WTC11 (cell line): ENCODE measurements around the gene PRRC2A. TPM values are rescaled to one million over a fixed set of nuclear protein-coding genes. Genes with fewer than 3 reads are reported as not detected.

Experiments used
- ATAC-seq: fragments of 200-7000 bp; cut with Tn5 transposase; 2 replicates; pipeline ENCODE4 v1.10.0; 2021; ENCODE audit warnings: mild to moderate bottlenecking, moderate library complexity
- CTCF ChIA-PET: fragments of 300-600 bp; sonication (Branson Sonifier 250); formaldehyde crosslinking; loops from one replicate; lab custom pipeline; 2021; ENCODE audit warnings: antibody characterized with exemption; lab: Charles Lee
- POLR2A ChIA-PET: fragments of 350-600 bp; sonication (Branson Sonifier 250); formaldehyde crosslinking; loops from one replicate; lab custom pipeline; 2021; ENCODE audit warnings: antibody characterized with exemption; lab: Charles Lee
- DNase-seq: peaks from one replicate; pipeline ENCODE4 v3.0.0; 2021; ENCODE audit warnings: low spot score
- H3K27ac Mint-ChIP-seq: 2 replicates; pipeline ENCODE4 v1.8.0; 2021; ENCODE audit warnings: mixed read lengths
- H3K27me3 Mint-ChIP-seq: 2 replicates; pipeline ENCODE4 v1.8.0; 2021; ENCODE audit warnings: low read depth, mild to moderate bottlenecking, moderate library complexity, mixed read lengths
- H3K36me3 Mint-ChIP-seq: 2 replicates; pipeline ENCODE4 v1.8.0; 2021; ENCODE audit warnings: mixed read lengths
- H3K4me1 Mint-ChIP-seq: 2 replicates; pipeline ENCODE4 v1.8.0; 2022; ENCODE audit warnings: mixed read lengths
- H3K4me3 Mint-ChIP-seq: 2 replicates; pipeline ENCODE4 v1.8.0; 2021; ENCODE audit warnings: mild to moderate bottlenecking, moderate library complexity, mixed read lengths
- H3K9me3 Mint-ChIP-seq: 2 replicates; pipeline ENCODE4 v1.8.0; 2021; ENCODE audit warnings: mixed read lengths
- CREB1 ChIP-seq: sonication (generic); formaldehyde crosslinking; IDR thresholded peaks from 2 replicates; pipeline ENCODE4 v1.8.0; 2023; ENCODE audit warnings: mild to moderate bottlenecking, missing genetic modification reagents
- CREM ChIP-seq: sonication (generic); formaldehyde crosslinking; IDR thresholded peaks from 2 replicates; pipeline ENCODE4 v1.8.1; 2022; ENCODE audit warnings: mild to moderate bottlenecking, missing genetic modification reagents, moderate library complexity
- EMX1 ChIP-seq: fragments of 250-450 bp; sonication (Bioruptor Pico); IDR thresholded peaks from 2 replicates; pipeline ENCODE4 v1.8.0; 2021; ENCODE audit warnings: mild to moderate bottlenecking
- ETV6 ChIP-seq: sonication (generic); formaldehyde crosslinking; IDR thresholded peaks from 2 replicates; pipeline ENCODE4 v1.8.1; 2022; ENCODE audit warnings: mild to moderate bottlenecking, missing genetic modification reagents
- FOXK1 ChIP-seq: sonication (generic); formaldehyde crosslinking; IDR thresholded peaks from 2 replicates; pipeline ENCODE4 v1.8.0; 2022; ENCODE audit warnings: mild to moderate bottlenecking, moderate library complexity, missing genetic modification reagents
- GABPB1 ChIP-seq: sonication (generic); formaldehyde crosslinking; IDR thresholded peaks from 2 replicates; pipeline ENCODE4 v1.8.1; 2023; ENCODE audit warnings: mild to moderate bottlenecking, missing genetic modification reagents
- JUN ChIP-seq: sonication (generic); formaldehyde crosslinking; IDR thresholded peaks from 2 replicates; pipeline ENCODE4 v1.8.0; 2023; ENCODE audit warnings: mild to moderate bottlenecking, missing genetic modification reagents
- NFYB ChIP-seq: sonication (generic); formaldehyde crosslinking; conservative IDR thresholded peaks from 2 replicates; pipeline ENCODE4 v1.8.0; 2022; ENCODE audit warnings: low read depth, missing genetic modification reagents
- NR1H2 ChIP-seq: sonication (generic); formaldehyde crosslinking; IDR thresholded peaks from 2 replicates; pipeline ENCODE4 v1.9.0; 2021; ENCODE audit warnings: mild to moderate bottlenecking, moderate library complexity, missing genetic modification reagents
- NR2C2 ChIP-seq: sonication (generic); formaldehyde crosslinking; IDR thresholded peaks from 2 replicates; pipeline ENCODE4 v1.8.0; 2022; ENCODE audit warnings: mild to moderate bottlenecking, missing genetic modification reagents
- NR3C1 ChIP-seq: sonication (generic); formaldehyde crosslinking; conservative IDR thresholded peaks from 2 replicates; pipeline ENCODE4 v1.8.1; 2023; ENCODE audit warnings: low read depth, mild to moderate bottlenecking, missing genetic modification reagents
- OVOL2 ChIP-seq: fragments of 250-450 bp; sonication (Bioruptor Pico); IDR thresholded peaks from 2 replicates; pipeline ENCODE4 v1.9.0; 2021; ENCODE audit warnings: mild to moderate bottlenecking, borderline replicate concordance
- PRDM15 ChIP-seq: sonication (generic); formaldehyde crosslinking; IDR thresholded peaks from 2 replicates; pipeline ENCODE4 v1.8.0; 2022; ENCODE audit warnings: missing genetic modification reagents
- RELA ChIP-seq: sonication (generic); formaldehyde crosslinking; IDR thresholded peaks from 2 replicates; pipeline ENCODE4 v1.8.1; 2022; ENCODE audit warnings: missing genetic modification reagents, mild to moderate bottlenecking, borderline replicate concordance
- SMAD3 ChIP-seq: sonication (generic); formaldehyde crosslinking; IDR thresholded peaks from 2 replicates; pipeline ENCODE4 v1.8.0; 2022; ENCODE audit warnings: missing genetic modification reagents, mild to moderate bottlenecking, borderline replicate concordance
- SP1 ChIP-seq: sonication (generic); formaldehyde crosslinking; conservative IDR thresholded peaks from 2 replicates; pipeline ENCODE4 v1.8.1; 2022; ENCODE audit warnings: missing genetic modification reagents
- ZBTB21 ChIP-seq: sonication (generic); formaldehyde crosslinking; IDR thresholded peaks from 2 replicates; pipeline ENCODE4 v1.8.1; 2023; ENCODE audit warnings: mild to moderate bottlenecking, missing genetic modification reagents, borderline replicate concordance
- ZNF232 ChIP-seq: sonication (generic); formaldehyde crosslinking; IDR thresholded peaks from 2 replicates; pipeline ENCODE4 v1.8.0; 2022; ENCODE audit warnings: mild to moderate bottlenecking, missing genetic modification reagents
- ZNF671 ChIP-seq: fragments of 250-450 bp; sonication (Bioruptor Pico); IDR thresholded peaks from 2 replicates; pipeline ENCODE4 v1.8.0; 2021; ENCODE audit warnings: mild to moderate bottlenecking
- total RNA-seq: library from RNA; stranded (reverse); gene quantifications from 3 replicates; pipeline ENCODE4 v1.2.3, GENCODE V29; 2021
- TF ChIP-seq, protein P1 (sequence below): sonication (generic); formaldehyde crosslinking; IDR thresholded peaks from 2 replicates; pipeline ENCODE4 v1.8.0; 2022; ENCODE audit warnings: mild to moderate bottlenecking, missing genetic modification reagents
- TF ChIP-seq, protein P2 (sequence below): sonication (generic); formaldehyde crosslinking; IDR thresholded peaks from 2 replicates; pipeline ENCODE4 v1.8.1; 2023; ENCODE audit warnings: mild to moderate bottlenecking, moderate library complexity, missing genetic modification reagents
- TF ChIP-seq, protein P3 (sequence below): sonication (generic); formaldehyde crosslinking; IDR thresholded peaks from 2 replicates; pipeline ENCODE4 v1.8.0; 2022; ENCODE audit warnings: mild to moderate bottlenecking, missing genetic modification reagents

PRRC2A gene
- total RNA-seq, 1 experiment from 2014 or later, result 372 TPM

DNA sequence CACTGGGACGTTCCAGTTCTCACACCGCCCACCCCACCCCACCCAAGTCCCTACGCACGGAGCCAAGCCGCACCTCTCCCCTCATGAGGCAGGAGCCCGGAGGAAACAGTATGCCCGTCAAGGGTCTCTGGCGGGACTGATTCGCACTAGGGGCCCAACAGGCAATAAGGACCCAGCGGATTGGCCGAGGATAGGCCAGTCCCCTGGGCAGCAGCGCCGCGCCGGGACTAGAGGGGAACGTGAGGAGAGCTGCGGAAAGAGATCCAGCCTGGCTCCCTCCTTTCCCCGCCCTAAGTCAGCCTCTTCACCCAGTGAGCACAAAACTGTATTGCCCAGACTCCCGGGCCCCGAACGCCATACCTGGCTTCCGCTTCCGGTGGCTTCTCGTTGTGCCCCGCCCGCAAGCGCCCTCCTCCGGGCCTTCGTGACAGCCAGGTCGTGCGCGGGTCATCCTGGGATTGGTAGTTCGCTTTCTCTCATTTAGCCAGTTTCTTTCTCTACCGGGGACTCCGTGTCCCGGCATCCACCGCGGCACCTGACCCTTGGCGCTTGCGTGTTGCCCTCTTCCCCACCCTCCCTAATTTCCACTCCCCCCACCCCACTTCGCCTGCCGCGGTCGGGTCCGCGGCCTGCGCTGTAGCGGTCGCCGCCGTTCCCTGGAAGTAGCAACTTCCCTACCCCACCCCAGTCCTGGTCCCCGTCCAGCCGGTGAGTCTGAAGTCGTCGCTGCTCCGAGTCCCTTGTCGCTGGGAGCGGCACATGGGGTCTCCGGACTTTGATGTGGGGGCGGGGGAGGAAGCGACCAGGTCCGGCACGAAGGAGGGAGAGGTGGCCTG is 45.2 kb downstream of the PRRC2A start, which contains the start of gene CSNK2B:
TSS of gene CSNK2B (plus strand) at position 580 of the 836 bp plus-strand sequence. CDS start 752 bp downstream, outside the sequence.
- POLR2A ChIA-PET, result interaction anchor here (0.9 to 1.6 kb wide), 7 partner anchors 11 to 197 kb away, joined by 3 to 9 read pairs (median 4); partner anchors contain the start of genes ABHD16A, BAG6, DDX39B and HSPA1B

More for the DNA sequence above, 45.2 kb downstream of the PRRC2A start, which contains the start of gene CSNK2B:
- ATAC-seq (peak; percentile 85), DNase-seq (peak; percentile 97)
- Mint-ChIP-seq H3K27ac (peak within 1 kb of the TSS; percentile 98), H3K4me1 (peaks cover 31% of the 10 kb centered on the region), H3K27me3 (no peaks in the 10 kb centered on the region), H3K36me3 (peaks cover 60% of the 10 kb centered on the region), H3K4me3 (peak within 1 kb of the TSS; percentile 91), H3K9me3 (no peaks in the 10 kb centered on the region)
- CTCF ChIA-PET, result interaction anchor here (0.9 to 1.8 kb wide), 7 partner anchors 12 to 125 kb away, joined by 3 to 7 read pairs (median 4); partner anchors contain the start of gene DDAH2
- TF ChIP-seq FOXK1 (peak; percentile 73; the same call in 1 of the 2 replicates), NR2C2 (CRISPR knock-in tag) (peak; percentile 75), RELA (CRISPR knock-in tag) (no peak), GABPB1 (peak; percentile 76; the same call in 1 of the 2 replicates), SP1 (0 out of 2 replicates have a peak, but pooled peaks have one; percentile 31), OVOL2 (CRISPR knock-in tag) (no peak), ZBTB21 (CRISPR knock-in tag) (no peak), NFYB (CRISPR knock-in tag) (peak; percentile 38; the same call in 1 of the 2 replicates), PRDM15 (CRISPR knock-in tag) (peak; percentile 95), ZNF671 (CRISPR knock-in tag) (no peak), CREM (CRISPR knock-in tag) (peak; percentile 15; the same call in 1 of the 2 replicates), SMAD3 (CRISPR knock-in tag) (peak; percentile 71; the same call in 1 of the 2 replicates), EMX1 (CRISPR knock-in tag) (0 out of 2 replicates have a peak, but pooled peaks have one; percentile 31), ETV6 (CRISPR knock-in tag) (0 out of 2 replicates have a peak, but pooled peaks have one; percentile 29), ZNF232 (CRISPR knock-in tag) (0 out of 2 replicates have a peak, but pooled peaks have one; percentile 34), CREB1 (CRISPR knock-in tag) (no peak), JUN (CRISPR knock-in tag) (peak; percentile 14; the same call in 1 of the 2 replicates), NR1H2 (CRISPR knock-in tag) (no peak), NR3C1 (CRISPR knock-in tag) (no peak)
- TF ChIP-seq, protein P1, sequence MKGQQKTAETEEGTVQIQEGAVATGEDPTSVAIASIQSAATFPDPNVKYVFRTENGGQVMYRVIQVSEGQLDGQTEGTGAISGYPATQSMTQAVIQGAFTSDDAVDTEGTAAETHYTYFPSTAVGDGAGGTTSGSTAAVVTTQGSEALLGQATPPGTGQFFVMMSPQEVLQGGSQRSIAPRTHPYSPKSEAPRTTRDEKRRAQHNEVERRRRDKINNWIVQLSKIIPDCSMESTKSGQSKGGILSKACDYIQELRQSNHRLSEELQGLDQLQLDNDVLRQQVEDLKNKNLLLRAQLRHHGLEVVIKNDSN (CRISPR knock-in tag), result peak; percentile 77; the same call in 1 of the 2 replicates
- TF ChIP-seq, protein P2, sequence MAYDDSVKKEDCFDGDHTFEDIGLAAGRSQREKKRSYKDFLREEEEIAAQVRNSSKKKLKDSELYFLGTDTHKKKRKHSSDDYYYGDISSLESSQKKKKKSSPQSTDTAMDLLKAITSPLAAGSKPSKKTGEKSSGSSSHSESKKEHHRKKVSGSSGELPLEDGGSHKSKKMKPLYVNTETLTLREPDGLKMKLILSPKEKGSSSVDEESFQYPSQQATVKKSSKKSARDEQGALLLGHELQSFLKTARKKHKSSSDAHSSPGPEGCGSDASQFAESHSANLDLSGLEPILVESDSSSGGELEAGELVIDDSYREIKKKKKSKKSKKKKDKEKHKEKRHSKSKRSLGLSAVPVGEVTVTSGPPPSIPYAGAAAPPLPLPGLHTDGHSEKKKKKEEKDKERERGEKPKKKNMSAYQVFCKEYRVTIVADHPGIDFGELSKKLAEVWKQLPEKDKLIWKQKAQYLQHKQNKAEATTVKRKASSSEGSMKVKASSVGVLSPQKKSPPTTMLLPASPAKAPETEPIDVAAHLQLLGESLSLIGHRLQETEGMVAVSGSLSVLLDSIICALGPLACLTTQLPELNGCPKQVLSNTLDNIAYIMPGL (CRISPR knock-in tag), result peak; percentile 39; the same call in 1 of the 2 replicates
- TF ChIP-seq, protein P3, sequence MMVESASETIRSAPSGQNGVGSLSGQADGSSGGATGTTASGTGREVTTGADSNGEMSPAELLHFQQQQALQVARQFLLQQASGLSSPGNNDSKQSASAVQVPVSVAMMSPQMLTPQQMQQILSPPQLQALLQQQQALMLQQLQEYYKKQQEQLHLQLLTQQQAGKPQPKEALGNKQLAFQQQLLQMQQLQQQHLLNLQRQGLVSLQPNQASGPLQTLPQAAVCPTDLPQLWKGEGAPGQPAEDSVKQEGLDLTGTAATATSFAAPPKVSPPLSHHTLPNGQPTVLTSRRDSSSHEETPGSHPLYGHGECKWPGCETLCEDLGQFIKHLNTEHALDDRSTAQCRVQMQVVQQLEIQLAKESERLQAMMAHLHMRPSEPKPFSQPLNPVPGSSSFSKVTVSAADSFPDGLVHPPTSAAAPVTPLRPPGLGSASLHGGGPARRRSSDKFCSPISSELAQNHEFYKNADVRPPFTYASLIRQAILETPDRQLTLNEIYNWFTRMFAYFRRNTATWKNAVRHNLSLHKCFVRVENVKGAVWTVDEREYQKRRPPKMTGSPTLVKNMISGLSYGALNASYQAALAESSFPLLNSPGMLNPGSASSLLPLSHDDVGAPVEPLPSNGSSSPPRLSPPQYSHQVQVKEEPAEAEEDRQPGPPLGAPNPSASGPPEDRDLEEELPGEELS, result peak; percentile 4; the same call in 1 of the 2 replicates
